Measurements from ENCODE around the gene DONSON. TPM values are rescaled to one million over a fixed set of nuclear protein-coding genes. Genes with fewer than 3 reads are reported as not detected.

The DONSON gene
- total RNA-seq, 1 donor from 2014 or later: 12.4 TPM

DNA sequence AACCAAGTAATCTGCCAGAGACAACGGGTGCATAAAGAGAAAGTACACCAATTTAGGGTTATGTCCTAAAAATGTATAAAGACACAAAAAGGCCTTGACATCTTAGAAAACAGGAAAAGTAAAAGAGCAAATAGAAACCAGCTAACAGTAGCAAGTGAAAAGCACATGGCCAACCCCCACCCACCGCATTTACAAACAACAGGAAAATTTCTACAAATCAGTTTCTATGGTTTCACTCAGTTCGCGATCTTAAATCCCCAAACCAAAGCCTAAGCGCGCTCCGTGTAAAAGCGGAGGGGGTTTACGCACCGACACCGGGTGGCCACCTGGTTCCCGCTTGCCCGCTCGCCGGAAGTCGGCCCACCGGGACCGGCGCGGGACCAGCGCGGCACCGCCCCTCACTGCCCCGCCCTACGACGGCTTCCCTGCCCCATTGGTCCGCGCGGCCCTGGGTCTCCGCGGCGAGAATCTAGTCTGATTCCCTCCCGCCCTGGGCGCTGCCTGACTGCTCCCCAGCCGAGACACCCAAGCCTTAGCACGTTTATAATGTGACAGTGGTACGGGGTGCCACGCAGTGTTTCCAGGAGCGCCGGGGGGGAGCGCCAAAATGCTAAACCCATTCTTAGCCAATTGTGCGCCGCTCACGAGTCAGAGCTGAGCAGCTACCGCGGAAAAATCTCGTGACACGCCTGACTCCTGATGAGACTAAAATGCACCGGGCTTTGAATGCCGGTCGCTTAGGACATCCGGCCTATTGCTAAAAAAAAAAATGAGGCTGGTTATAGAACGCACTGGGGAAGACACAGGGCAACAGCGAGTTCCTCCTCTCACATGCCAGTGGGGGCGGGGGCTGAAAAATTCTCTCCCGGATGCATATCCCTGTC lies 46.5 kb downstream of the DONSON start, which contains the start of gene GART:
Gene GART (minus strand): TSS at position 362 of the 884 bp plus-strand sequence. CDS start 2,802 bp downstream, outside the sequence.
- peak; percentile 84 for DNase-seq (ENCODE audit: low read depth)

DNA sequence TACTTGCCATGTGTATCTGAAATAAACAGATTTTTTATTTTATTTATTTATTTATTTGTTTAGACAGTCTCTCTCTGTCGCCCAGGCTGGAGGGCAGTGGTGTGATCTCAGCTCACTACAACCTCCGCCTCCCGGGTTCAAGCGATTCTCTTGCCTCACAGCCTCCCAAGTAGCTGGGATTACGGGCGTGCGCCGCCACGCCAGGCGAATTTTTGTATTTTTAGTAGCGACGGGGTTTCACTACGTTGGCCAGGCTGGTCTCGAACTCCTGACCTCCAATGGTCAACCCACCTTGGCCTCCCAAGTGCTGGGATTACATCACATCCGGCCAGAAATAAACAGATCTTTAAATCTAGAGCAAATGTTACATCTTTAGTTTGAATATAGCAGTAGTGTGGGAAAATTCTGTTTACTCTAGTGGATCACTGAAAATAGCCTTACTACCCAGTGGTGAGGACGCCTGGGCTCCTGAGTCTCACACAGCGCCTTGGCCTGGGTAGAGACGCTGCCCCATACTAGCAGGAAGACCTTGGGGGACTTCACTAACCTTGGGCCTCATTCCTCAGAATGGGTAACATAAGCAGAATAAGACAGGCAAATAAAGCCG lies 47.3 kb downstream of the DONSON start:
- DNase-seq (ENCODE audit: low read depth): peak; percentile 20

DNA sequence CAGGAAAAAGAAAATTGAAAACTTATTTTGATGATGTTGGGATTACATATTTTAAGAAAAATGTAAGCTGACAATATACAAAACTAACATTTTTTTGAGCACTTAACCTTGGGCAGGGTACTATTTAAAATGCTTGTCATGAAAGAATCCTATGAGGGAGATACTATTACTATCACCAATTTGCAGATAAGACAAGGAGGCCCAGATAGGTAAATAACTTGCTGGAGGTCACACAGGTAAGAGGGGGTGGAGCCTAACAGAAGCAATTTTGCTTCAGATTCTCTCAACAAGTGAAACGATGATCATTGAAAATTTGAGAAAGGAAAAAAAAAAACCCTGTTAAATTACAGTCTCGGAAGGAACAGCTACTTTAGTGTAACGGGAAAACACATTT lies 47.8 kb downstream of the DONSON start:
- no peak for DNase-seq (ENCODE audit: low read depth)

DNA sequence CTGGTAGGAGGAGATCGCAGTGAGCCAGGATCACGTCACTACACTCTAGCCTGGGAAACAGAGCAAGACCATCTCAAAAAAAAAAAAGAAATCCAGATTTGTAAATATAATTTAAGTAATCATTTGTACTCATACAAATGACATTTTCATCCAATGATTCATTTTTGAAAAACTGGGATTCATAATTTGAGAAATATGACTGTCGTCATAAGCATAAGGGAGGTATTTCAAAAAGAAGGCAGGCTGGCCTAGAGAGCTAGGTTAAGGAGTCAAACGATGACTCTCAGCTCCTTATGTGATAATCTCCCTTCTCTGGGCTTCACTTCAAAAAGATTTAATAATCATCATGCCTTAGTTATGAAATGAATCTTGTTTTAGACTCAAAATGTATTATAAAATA lies 48.9 kb downstream of the DONSON start:
- DNase-seq (ENCODE audit: low read depth): no peak

DNA sequence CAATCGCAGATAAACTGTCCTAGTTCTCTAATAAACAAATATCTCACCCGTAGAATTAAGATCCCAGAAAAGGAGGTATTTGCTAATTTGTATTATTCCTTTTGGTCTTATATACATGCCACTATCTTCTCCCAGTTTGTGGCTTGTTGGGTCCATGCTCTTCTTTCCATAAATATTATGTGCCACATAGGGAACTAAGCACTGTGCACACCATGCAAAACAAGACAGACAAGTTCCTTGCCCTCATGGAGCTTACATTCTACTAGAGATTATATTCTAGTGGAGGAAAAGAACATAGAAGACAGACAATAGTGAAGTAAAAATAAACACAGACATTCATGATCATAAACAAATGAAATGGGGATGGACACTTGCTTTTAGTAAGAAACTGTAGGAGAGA lies 51.3 kb downstream of the DONSON start:
- DNase-seq (ENCODE audit: low read depth): no peak

DNA sequence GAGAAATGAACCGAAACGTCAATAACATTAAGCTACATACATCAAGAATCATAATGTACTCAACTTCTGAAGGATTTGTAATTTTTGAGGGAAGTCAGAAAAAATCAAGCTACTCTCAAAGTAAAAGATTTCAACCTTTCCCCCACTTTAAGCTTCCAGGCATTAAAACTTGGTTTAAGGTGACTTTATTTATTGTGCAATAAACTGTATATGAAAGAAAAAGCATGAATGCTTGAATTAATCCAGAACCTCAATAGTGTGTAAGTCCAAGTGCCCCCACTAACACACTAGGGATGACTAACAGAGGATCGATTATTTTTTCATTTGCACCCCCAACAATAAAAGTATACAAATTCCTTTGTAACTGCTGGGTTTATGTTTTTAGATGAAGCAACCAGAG lies 57.5 kb downstream of the DONSON start:
- DNase-seq (ENCODE audit: low read depth): no peak

Other genes with a start within 250 kb of the DONSON start
- gene IFNGR2, start 185.3 kb downstream of the DONSON start, total RNA-seq: 24.8 and 33.6 TPM in 2 replicates
- gene TMEM50B, start 108.7 kb downstream of the DONSON start, total RNA-seq: 35.7 and 62.5 TPM in 2 replicates
- gene DNAJC28, start 97.0 kb downstream of the DONSON start, total RNA-seq: 3.3 and 3.5 TPM in 2 replicates
- gene GART, start 46.6 kb downstream of the DONSON start, total RNA-seq: 92.6 and 101 TPM in 2 replicates
- 116 and 181 TPM in 2 replicates for gene SON, start 45.6 kb downstream of the DONSON start, total RNA-seq
- gene CRYZL1, start 53.1 kb upstream of the DONSON start, total RNA-seq: 13.7 and 19.1 TPM in 2 replicates
- 32.2 and 36.8 TPM in 2 replicates for gene ITSN1, start 53.8 kb upstream of the DONSON start, total RNA-seq

All from myocyte (in vitro differentiated cells).